Activated CD4-positive, alpha-beta T cell treated with anti-CD3 and anti-CD28 coated beads for 1 hour (primary cell): Measurements from ENCODE around the gene ITPR1.

Experiments
- DNase-seq: peaks from one replicate; pipeline ENCODE4 v3.0.0-alpha.2; 2020

Gene ITPR1

GRCh38 chr3:4655145-4656045 is 162.2 kb downstream of the ITPR1 start:
- no peak for DNase-seq

- DNase-seq = no peak
These were observed 162.9 kb downstream of the ITPR1 start for GRCh38 chr3:4656059-4656458.

DNA sequence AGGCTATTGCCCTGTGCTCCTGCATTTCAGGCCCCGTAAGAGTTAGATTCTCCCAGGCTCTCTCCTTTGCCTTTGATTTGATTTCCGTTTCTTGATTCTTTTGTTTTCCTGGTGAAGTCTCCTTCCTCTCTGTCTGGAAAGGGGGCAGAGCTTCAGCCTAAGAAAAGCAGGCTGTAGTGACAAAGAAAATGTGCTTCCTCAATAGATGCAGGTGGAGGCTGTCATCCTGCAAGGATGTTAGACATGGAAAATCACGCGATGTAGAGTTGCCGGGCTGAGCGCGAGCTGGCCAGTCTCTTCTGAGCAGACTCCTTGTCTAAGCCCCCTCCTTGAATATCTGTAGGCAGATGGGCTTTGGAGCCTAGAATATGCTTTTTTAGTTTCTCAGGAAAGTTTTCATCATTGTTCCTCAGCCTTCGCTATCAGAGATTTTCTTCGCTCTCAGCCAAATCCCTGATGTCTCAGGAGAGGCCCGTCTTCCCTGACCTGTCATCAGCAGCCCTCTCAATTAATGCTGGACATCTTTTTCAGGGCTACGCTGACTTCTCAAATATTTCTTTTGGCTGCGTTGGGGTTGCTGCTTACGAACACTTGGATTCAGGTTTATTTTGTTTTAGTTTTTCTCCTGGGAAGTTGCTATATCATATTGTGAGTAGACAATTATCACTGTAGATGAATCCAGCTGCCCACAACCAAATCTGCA is 163.6 kb downstream of the ITPR1 start:
- no peak for DNase-seq

DNA sequence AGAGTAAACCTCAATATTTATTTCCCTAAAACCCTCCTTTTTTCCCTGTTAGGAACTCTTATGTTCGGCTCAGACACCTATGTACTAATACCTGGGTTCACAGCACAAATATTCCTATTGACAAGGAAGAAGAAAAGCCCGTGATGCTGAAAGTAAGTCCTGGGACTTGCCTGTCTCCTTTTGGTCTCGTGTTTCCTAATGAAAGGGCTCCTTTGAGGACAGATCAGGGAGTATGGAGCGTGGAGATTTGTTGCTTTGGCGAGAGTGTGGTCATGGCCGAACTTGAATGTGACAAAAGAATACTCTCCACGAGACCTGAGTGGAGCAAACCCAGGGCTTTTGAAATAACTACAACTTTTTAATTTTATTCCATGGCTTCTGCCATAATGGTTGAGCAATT is 167.8 kb downstream of the ITPR1 start:
- DNase-seq = no peak

DNA sequence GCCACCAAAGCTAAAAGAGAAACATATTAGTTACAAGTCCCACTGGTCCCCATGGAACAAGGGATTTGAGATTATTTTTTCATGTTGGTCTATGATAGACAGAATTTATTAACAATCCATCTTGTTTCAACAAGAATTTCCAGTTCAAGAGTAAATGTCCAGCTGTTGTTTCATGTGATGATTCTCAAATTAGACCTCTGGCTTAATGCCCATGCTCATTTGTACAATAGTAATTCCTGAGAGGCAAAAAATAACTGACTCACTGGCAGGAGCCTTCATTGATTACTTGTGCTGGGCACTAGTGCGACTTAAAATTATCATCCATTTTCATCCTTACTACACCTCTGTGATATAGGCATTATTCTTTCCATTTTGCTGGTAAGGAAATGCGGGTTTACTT is 171.3 kb downstream of the ITPR1 start:
- no peak for DNase-seq

- DNase-seq = no peak
These were observed 172.0 kb downstream of the ITPR1 start for GRCh38 chr3:4665197-4665596.

DNA sequence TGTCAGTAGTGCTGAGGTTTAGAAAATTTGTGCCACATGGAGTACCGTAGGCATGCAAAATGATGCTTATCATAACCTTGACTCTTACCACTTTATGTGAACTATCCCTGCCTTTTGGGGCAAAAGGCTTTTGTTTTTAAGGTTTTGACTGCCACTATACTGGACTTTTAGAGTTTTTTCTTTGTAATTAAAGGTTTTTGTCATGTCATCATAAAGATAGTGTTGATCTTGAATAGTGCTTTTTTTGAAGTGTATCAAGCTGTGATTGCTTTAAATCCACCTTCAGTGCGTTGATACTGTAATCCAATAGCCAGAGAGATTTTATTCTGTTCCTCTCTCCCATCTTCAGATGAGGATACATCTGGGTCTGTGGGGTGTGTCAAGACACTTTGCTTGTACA is 172.9 kb downstream of the ITPR1 start:
- DNase-seq = no peak

- DNase-seq = no peak
These were observed 177.2 kb downstream of the ITPR1 start for GRCh38 chr3:4670352-4670751.

GRCh38 chr3:4672725-4673275 is 179.7 kb downstream of the ITPR1 start:
- DNase-seq = no peak

DNA sequence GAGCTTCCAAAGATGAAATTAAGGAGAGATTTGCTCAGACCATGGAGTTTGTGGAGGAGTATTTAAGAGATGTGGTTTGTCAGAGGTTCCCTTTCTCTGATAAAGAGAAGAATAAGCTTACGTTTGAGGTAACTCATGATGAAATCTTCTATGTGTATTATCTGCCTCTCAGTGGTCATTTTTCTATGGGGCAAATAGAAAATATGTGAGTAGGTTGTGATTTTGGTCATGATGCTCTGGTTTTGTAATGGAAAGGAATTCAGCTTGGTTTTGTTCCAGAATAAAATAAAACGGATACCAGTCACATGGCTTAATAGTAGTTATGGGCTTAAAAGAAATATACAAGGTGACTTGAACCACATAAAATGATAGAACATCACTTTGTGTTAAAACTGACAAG is 181.1 kb downstream of the ITPR1 start:
- no peak for DNase-seq

GRCh38 chr3:4675704-4676103 is 182.6 kb downstream of the ITPR1 start:
- DNase-seq = no peak

- DNase-seq = no peak
These were observed 185.2 kb downstream of the ITPR1 start for GRCh38 chr3:4678320-4678719.

DNA sequence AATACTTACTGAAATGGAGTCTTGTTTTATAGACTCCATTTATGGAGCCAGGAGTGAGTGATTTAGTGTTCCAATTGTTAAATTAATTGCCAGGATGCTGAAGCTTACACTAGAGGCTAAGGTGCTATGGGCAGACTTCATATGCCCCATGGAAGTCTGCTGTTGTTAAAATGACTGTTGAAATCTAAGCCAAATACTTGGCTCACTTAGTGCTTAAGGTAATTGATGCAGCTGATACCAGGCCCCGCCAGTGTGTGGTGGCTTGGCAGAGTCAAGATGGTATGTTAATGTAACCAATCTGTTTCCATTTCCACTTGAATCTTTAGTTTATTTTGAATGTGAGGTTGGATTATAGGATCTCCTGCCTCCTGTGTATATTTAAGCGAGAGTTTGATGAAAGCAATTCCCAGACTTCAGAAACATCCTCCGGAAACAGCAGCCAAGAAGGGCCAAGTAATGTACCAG is 187.1 kb downstream of the ITPR1 start:
- no peak for DNase-seq

- DNase-seq = no peak
These were observed 187.7 kb downstream of the ITPR1 start for GRCh38 chr3:4680871-4681300.

DNA sequence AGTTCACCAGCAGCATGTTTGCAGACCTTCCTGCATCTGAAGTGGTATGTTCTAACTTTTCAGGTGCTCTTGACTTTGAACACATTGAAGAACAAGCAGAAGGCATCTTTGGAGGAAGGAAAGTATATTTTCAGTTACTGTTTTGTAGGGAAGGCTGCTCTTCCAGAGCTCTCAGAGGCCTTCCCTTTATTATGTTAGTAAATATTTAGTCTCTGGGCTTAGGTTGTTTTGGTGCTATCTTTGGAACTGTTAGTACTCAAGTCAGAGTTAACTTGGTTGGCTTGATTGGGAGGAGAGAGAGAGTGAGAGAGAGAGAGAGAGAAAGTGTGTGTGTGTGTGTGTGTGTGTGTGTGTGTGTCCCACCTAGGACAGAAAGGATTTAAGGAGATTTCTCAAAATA is 188.2 kb downstream of the ITPR1 start:
- DNase-seq = no peak

GRCh38 chr3:4684117-4684516 is 191.0 kb downstream of the ITPR1 start:
- no peak for DNase-seq

- no peak for DNase-seq
These were observed 191.8 kb downstream of the ITPR1 start for GRCh38 chr3:4684976-4685375.

- DNase-seq = no peak
These were observed 192.7 kb downstream of the ITPR1 start for GRCh38 chr3:4685673-4686345.

DNA sequence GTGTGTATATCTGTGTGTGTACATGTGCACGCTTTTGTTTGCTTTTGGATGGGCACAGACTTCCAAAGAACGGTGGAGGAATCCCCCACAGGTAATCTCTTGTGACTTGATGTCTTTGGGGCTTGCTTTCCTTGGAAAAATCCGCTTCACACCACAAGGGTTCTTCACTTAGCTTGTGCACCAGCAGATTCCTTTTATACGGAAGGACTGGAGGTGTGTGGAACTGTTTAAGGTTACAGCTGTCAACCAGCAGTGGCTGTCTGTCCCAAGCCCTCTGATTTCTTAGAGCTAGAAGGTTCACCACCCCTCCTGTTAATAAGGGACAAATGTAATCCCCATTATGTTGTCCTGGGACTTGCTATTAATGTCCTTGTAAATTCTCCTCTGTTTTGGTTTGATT is 193.5 kb downstream of the ITPR1 start:
- DNase-seq = no peak

DNA sequence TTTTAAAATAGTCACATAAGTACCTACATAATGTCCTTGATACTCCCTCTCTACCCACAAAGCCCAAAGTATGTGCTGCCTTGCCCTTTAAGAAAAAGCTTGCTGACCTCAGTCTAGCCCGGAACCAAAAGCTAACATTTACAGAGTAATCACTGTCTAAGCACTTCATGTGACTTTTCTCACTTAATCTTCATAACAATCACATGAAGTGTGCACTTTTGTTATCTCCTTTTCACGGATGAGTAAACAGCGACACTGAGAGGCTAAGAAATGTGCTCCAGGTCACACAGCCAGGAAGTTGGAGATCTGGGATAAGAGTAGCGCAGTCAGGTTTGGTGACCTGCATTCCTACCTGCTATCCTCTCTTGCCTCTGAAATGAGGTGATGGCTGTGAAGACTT is 194.0 kb downstream of the ITPR1 start:
- no peak for DNase-seq

DNA sequence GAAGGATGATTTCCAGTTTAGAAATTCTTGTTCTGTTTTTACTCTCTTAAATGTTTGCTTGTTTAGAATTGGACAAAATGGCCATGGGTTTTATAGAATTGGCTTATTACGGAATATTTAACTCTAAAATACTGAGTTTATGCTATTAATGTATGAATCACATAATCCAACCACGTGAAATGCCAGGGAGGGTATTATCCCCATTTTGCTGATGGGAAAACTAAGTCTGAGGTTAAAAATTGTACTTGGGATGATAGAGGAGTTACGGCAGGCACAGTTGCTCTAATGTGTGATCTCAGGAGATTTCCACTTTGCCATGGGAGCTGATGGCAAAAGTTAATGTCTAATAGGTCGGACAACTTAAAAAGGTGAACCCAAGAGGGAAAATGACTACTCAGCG is 194.4 kb downstream of the ITPR1 start:
- DNase-seq = no peak

GRCh38 chr3:4688411-4688810 is 195.3 kb downstream of the ITPR1 start:
- no peak for DNase-seq

- DNase-seq = no peak
These were observed 195.9 kb downstream of the ITPR1 start for GRCh38 chr3:4689021-4689420.
